Mesenchymal stem cell (in vitro differentiated cells and primary cell): Measurements from ENCODE around the gene NCL.
A peak's percentile ranks its signal among the peaks of the same experiment; 100 is the strongest.

Experiments used
- DNase-seq: peaks from one replicate; pipeline ENCODE4 v3.0.0-alpha.2; 2013
- H2AFZ ChIP-seq: one replicate; pipeline ENCODE4 v1.6.1; 2013; ENCODE audit warnings: low read depth, mild to moderate bottlenecking, control low read depth, inconsistent platforms, low read length, moderate library complexity
- H2AK5ac ChIP-seq: 2 replicates; pipeline ENCODE4 v1.6.1; 2013; ENCODE audit warnings: low read length, moderate library complexity, mild to moderate bottlenecking, inconsistent platforms; ENCODE audit not compliant: severe bottlenecking
- H2BK120ac ChIP-seq: one replicate; pipeline ENCODE4 v1.6.1; 2013; ENCODE audit warnings: low read depth, mild to moderate bottlenecking, inconsistent platforms, low read length, moderate library complexity
- H2BK12ac ChIP-seq, 2 experiments: one replicate each; pipeline ENCODE4 v1.6.1; 2013; ENCODE audit warnings: inconsistent platforms in 2 of 2, low read length in 2 of 2, mild to moderate bottlenecking in 2 of 2, moderate library complexity in 2 of 2, control low read depth in 1 of 2
- H2BK15ac ChIP-seq: one replicate; pipeline ENCODE4 v1.6.1; 2013; ENCODE audit warnings: mild to moderate bottlenecking, low read depth, inconsistent platforms; ENCODE audit not compliant: poor library complexity, severe bottlenecking
- H2BK5ac ChIP-seq: 2 replicates; pipeline ENCODE4 v1.6.1; 2013; ENCODE audit warnings: low read depth, mild to moderate bottlenecking, low read length, control low read depth, inconsistent platforms; ENCODE audit not compliant: poor library complexity, severe bottlenecking
- H3K14ac ChIP-seq, 2 experiments: one replicate each; pipeline ENCODE4 v1.6.1; 2013; ENCODE audit warnings: inconsistent platforms in 2 of 2, low read length in 2 of 2, control low read depth in 1 of 2, mild to moderate bottlenecking in 1 of 2, moderate library complexity in 1 of 2
- H3K18ac ChIP-seq, 2 experiments: one replicate each; pipeline ENCODE4 v1.6.1; 2013; ENCODE audit warnings: inconsistent platforms in 2 of 2, low read length in 2 of 2, control low read depth in 1 of 2, low read depth in 1 of 2, mild to moderate bottlenecking in 1 of 2
- H3K23ac ChIP-seq, 2 experiments: one replicate each; pipeline ENCODE4 v1.6.1; 2013; ENCODE audit warnings: inconsistent platforms in 2 of 2, low read length in 2 of 2, mild to moderate bottlenecking in 2 of 2, moderate library complexity in 2 of 2, control low read depth in 1 of 2
- H3K27ac ChIP-seq: 2 replicates; pipeline ENCODE4 v1.5.1; 2013; ENCODE audit warnings: mild to moderate bottlenecking, moderate library complexity, low read length, control low read depth, inconsistent platforms; ENCODE audit not compliant: poor library complexity, severe bottlenecking
- H3K27me3 ChIP-seq, 2 experiments: 2 replicates each; pipeline versions ENCODE4 v1.6.1 to v1.7.0; 2013; ENCODE audit warnings: low read length in 2 of 2, mild to moderate bottlenecking in 2 of 2, moderate library complexity in 2 of 2, control low read depth in 1 of 2, inconsistent platforms in 1 of 2; ENCODE audit not compliant: control insufficient read depth in 1 of 2, insufficient read depth in 1 of 2
- H3K36me3 ChIP-seq, 2 experiments: 2 replicates each; pipeline versions ENCODE4 v1.6.1 to v1.7.0; 2013; ENCODE audit warnings: low read length in 2 of 2, control low read depth in 1 of 2, inconsistent platforms in 1 of 2, low read depth in 1 of 2, mild to moderate bottlenecking in 1 of 2; ENCODE audit not compliant: insufficient read depth in 2 of 2, control insufficient read depth in 1 of 2
- H3K4ac ChIP-seq, 2 experiments: one replicate each; pipeline ENCODE4 v1.6.1; 2013; ENCODE audit warnings: inconsistent platforms in 2 of 2, low read length in 2 of 2, mild to moderate bottlenecking in 2 of 2, moderate library complexity in 2 of 2, control low read depth in 1 of 2, low read depth in 1 of 2
- H3K4me1 ChIP-seq: 2 replicates; pipeline ENCODE4 v1.6.1; 2013; ENCODE audit warnings: low read depth, low read length, control low read depth; ENCODE audit not compliant: control insufficient read depth, insufficient read depth
- H3K4me2 ChIP-seq: 2 replicates; pipeline ENCODE4 v1.6.1; 2013; ENCODE audit warnings: low read length, mild to moderate bottlenecking, inconsistent platforms; ENCODE audit not compliant: poor library complexity, severe bottlenecking
- H3K4me3 ChIP-seq, 2 experiments: 2 replicates each; pipeline versions ENCODE4 v1.5.1 to v1.7.0; 2013; ENCODE audit warnings: low read length in 2 of 2, mild to moderate bottlenecking in 2 of 2, control low read depth in 1 of 2, low read depth in 1 of 2; ENCODE audit not compliant: insufficient read depth in 1 of 2
- H3K79me1 ChIP-seq: replicated peaks from 2 replicates; pipeline ENCODE4 v1.6.1; 2013; ENCODE audit warnings: mild to moderate bottlenecking, control low read depth, low read length, inconsistent platforms; ENCODE audit not compliant: poor library complexity, severe bottlenecking
- H3K9ac ChIP-seq: 2 replicates; pipeline ENCODE4 v1.7.0; 2013; ENCODE audit warnings: mild to moderate bottlenecking, low read length, moderate library complexity
- H3K9me3 ChIP-seq: 2 replicates; pipeline ENCODE4 v1.7.0; 2013; ENCODE audit warnings: mild to moderate bottlenecking, low read length; ENCODE audit not compliant: control insufficient read depth
- H4K8ac ChIP-seq: one replicate; pipeline ENCODE4 v1.6.1; 2013; ENCODE audit warnings: inconsistent platforms, mild to moderate bottlenecking, low read length, moderate library complexity
- H4K91ac ChIP-seq: one replicate; pipeline ENCODE4 v1.6.1; 2013; ENCODE audit warnings: mild to moderate bottlenecking, low read length, inconsistent platforms
- WGBS: methylation state at CpG from one replicate; pipeline ENCODE4 v1.1.7; 2013; ENCODE audit warnings: mixed read lengths; 5-methylcytosine and 5-hydroxymethylcytosine counted together

The NCL gene

GRCh38 chr2:231483398-231484329 lies 19.4 kb upstream of the NCL start:
- Histone ChIP-seq H2BK120ac (no peak overlapping the region), H4K91ac (peak overlapping the region; percentile 11), H2BK12ac (no peak overlapping the region), H3K27me3 (peaks cover 0 to 2% of the 10 kb centered on the region in 2 experiments), H2BK5ac (no peak overlapping the region), H2BK15ac (no peak overlapping the region), H4K8ac (peak overlapping the region; percentile 97), H3K23ac (no peak overlapping the region), H3K4me2 (no peak overlapping the region), H3K4ac (no peak overlapping the region), H3K18ac (no peak overlapping the region), H3K9me3 (no peaks in the 10 kb centered on the region), H3K79me1 (no peaks in the 10 kb centered on the region), H3K9ac (peak overlapping the region; percentile 88), H3K27ac (no peak overlapping the region), H3K4me3 (peak overlapping the region in 1 of 2 experiments; percentile 70), H3K4me1 (peaks cover 4% of the 10 kb centered on the region), H3K14ac (no peak overlapping the region), H3K36me3 (no peaks in the 10 kb centered on the region), H2AFZ (no peak overlapping the region), H2AK5ac (no peak overlapping the region)
- DNase-seq, result no peak
- 92% methylated on average over 65 of the region's 65 CpGs for WGBS

GRCh38 chr2:231482806-231483391 lies 18.6 kb upstream of the NCL start:
- Histone ChIP-seq H2BK15ac (no peak overlapping the region), H3K4ac (peak overlapping the region in 1 of 2 experiments; percentile 68), H3K27me3 (peaks cover 0 to 3% of the 10 kb centered on the region in 2 experiments), H2BK120ac (no peak overlapping the region), H3K79me1 (no peaks in the 10 kb centered on the region), H3K9ac (peak overlapping the region; percentile 88), H4K91ac (peak overlapping the region; percentile 11), H3K27ac (no peak overlapping the region), H3K14ac (no peak overlapping the region), H3K4me3 (peak overlapping the region in 1 of 2 experiments; percentile 70), H3K4me1 (peaks cover 4% of the 10 kb centered on the region), H2AFZ (peak overlapping the region; percentile 95), H2AK5ac (no peak overlapping the region), H3K4me2 (peak overlapping the region; percentile 34), H3K23ac (peak overlapping the region in 1 of 2 experiments; percentile 79), H3K9me3 (no peaks in the 10 kb centered on the region), H2BK12ac (no peak overlapping the region), H3K18ac (peak overlapping the region in 1 of 2 experiments; percentile 28), H4K8ac (peak overlapping the region; percentile 97), H2BK5ac (no peak overlapping the region), H3K36me3 (no peaks in the 10 kb centered on the region)
- WGBS, result 55% methylated on average over 36 of the region's 36 CpGs
- peak; percentile 51 for DNase-seq

- H3K9ac ChIP-seq, result no peak overlapping the region
- peaks cover 4% of the 10 kb centered on the region for H3K4me1 ChIP-seq
- no peak overlapping the region for H2BK12ac ChIP-seq
- no peak overlapping the region for H2BK5ac ChIP-seq
- H3K18ac ChIP-seq, result no peak overlapping the region
- H2AFZ ChIP-seq, result no peak overlapping the region
- no peak overlapping the region for H4K8ac ChIP-seq
- no peak overlapping the region for H3K4ac ChIP-seq
- H3K36me3 ChIP-seq, result no peaks in the 10 kb centered on the region
- H2BK120ac ChIP-seq, result no peak overlapping the region
- H3K79me1 ChIP-seq, result no peaks in the 10 kb centered on the region
- H3K4me2 ChIP-seq, result no peak overlapping the region
- H3K14ac ChIP-seq, result peak overlapping the region in 1 of 2 experiments; percentile 20
- peaks cover 0 to 3% of the 10 kb centered on the region in 2 experiments for H3K27me3 ChIP-seq
- H3K23ac ChIP-seq, result no peak overlapping the region
- no peak overlapping the region for H3K4me3 ChIP-seq
- 76% methylated on average over 2 of the region's 3 CpGs for WGBS
- no peak for DNase-seq
- H4K91ac ChIP-seq, result no peak overlapping the region
- H2AK5ac ChIP-seq, result no peak overlapping the region
- no peak overlapping the region for H3K27ac ChIP-seq
- H3K9me3 ChIP-seq, result no peaks in the 10 kb centered on the region
- no peak overlapping the region for H2BK15ac ChIP-seq
Observed at GRCh38 chr2:231480781-231481180, 16.5 kb upstream of the NCL start.

- Histone ChIP-seq H2BK12ac (no peak overlapping the region), H3K14ac (no peak overlapping the region), H2BK15ac (no peak overlapping the region), H3K27ac (no peak overlapping the region), H4K8ac (no peak overlapping the region), H2BK120ac (no peak overlapping the region), H3K4ac (no peak overlapping the region), H3K18ac (no peak overlapping the region), H3K4me1 (peaks cover 4% of the 10 kb centered on the region), H3K27me3 (peaks cover 0 to 3% of the 10 kb centered on the region in 2 experiments), H2AFZ (no peak overlapping the region), H3K79me1 (no peaks in the 10 kb centered on the region), H4K91ac (no peak overlapping the region), H3K9me3 (no peaks in the 10 kb centered on the region), H3K23ac (no peak overlapping the region), H3K9ac (no peak overlapping the region), H2AK5ac (no peak overlapping the region), H3K4me3 (no peak overlapping the region), H2BK5ac (no peak overlapping the region), H3K4me2 (no peak overlapping the region), H3K36me3 (no peaks in the 10 kb centered on the region)
- no peak for DNase-seq
- WGBS, result 83% methylated on average over 3 of the region's 9 CpGs
Observed at GRCh38 chr2:231479455-231479854, 15.2 kb upstream of the NCL start.
